ENCODE data around the gene SLC39A7.

GRCh38 chr6:33166811-33167210, 33.9 kb upstream of the SLC39A7 start:
- no peak for TF ChIP-seq POLR2A (IDR thresholded peaks at IDR 0.05; ENCODE audit: low read depth, low read length)
- no peak for TF ChIP-seq POLR2AphosphoS5 (IDR thresholded peaks at IDR 0.05; ENCODE audit: low read depth, low read length)

Data from GM12892 (cell line).